ENCODE measurements around the gene OIT3. TPM values are rescaled to one million over a fixed set of nuclear protein-coding genes. Genes with fewer than 3 reads are reported as not detected.
A peak's percentile ranks its signal among the peaks of the same experiment; 100 is the strongest.

The OIT3 gene
- total RNA-seq, 3 donors from 2014 or later, result 0.12 to 0.25 (median 0.17) TPM

- DNase-seq (peak in 2 of 3 donors; percentile 56 to 67), ATAC-seq (peak; percentile 92)
- no peaks in the 10 kb centered on the region for H3K9me3 ChIP-seq
- no peaks in the 10 kb centered on the region for H3K36me3 ChIP-seq (ENCODE audit: low read depth)
- TF ChIP-seq, protein P1, sequence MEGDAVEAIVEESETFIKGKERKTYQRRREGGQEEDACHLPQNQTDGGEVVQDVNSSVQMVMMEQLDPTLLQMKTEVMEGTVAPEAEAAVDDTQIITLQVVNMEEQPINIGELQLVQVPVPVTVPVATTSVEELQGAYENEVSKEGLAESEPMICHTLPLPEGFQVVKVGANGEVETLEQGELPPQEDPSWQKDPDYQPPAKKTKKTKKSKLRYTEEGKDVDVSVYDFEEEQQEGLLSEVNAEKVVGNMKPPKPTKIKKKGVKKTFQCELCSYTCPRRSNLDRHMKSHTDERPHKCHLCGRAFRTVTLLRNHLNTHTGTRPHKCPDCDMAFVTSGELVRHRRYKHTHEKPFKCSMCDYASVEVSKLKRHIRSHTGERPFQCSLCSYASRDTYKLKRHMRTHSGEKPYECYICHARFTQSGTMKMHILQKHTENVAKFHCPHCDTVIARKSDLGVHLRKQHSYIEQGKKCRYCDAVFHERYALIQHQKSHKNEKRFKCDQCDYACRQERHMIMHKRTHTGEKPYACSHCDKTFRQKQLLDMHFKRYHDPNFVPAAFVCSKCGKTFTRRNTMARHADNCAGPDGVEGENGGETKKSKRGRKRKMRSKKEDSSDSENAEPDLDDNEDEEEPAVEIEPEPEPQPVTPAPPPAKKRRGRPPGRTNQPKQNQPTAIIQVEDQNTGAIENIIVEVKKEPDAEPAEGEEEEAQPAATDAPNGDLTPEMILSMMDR (IDR thresholded peaks at IDR 0.05), result no peak
- peaks cover 4% of the 10 kb centered on the region for H3K4me1 ChIP-seq (ENCODE audit: low read depth)
- intact Hi-C loops (cut with DNase I, micrococcal nuclease), result no loop called here
- no peak within 1 kb of the TSS for H3K4me3 ChIP-seq
Measured at GRCh38 chr10:72954596-72955554, 61.3 kb downstream of the OIT3 start, which contains the start of gene PLA2G12B. Gene PLA2G12B (minus strand): TSS chr10:72954806. CDS start chr10:72954685, 121 bp downstream.

DNA sequence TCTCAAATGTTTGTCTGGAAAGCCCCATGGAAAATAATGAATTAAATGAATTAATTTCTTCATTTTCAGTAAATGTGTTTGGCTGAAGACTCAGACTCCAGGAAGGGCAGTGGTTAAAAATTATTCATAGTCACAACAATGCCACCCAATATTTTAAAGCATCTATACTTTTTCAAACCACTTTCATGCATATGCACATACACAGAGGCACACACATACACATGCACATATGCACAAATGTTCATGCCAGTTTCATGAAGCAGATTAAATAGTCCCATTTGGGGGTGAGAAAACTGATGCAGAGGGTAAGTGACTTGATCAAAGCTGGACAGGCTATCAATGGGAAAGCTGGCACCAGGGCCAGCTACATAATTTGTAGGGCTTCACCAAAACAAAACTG, 62.5 kb downstream of the OIT3 start:
- H3K36me3 ChIP-seq (ENCODE audit: low read depth), result no peaks in the 10 kb centered on the region
- H3K4me1 ChIP-seq (ENCODE audit: low read depth), result peaks cover 4% of the 10 kb centered on the region
- TF ChIP-seq, protein P1 (IDR thresholded peaks at IDR 0.05), result no peak
- H3K4me3 ChIP-seq, result no peak overlapping the region
- H3K9me3 ChIP-seq, result no peaks in the 10 kb centered on the region
- ATAC-seq (no peak), DNase-seq (no peak)
- intact Hi-C loops (cut with DNase I, micrococcal nuclease), result no loop called here

DNA sequence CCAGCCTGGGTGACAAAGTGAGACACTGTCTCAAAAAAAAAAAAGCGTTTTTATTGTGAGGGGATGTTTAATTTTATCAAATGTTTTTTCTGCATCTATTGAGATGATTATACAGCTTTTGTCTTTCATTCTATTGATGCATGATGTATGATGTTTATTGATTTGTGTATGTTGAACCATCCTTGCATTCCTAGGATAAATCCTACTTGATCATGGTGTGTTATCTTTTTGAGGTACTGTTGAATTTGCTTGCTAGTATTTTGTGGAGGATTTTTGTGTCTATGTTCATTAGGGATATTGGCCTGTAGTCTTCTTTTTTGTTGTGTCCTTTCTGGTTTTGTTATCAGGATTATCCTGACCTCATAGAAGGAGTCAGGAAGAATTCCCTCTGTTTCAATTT, 83.3 kb downstream of the OIT3 start:
- intact Hi-C loops (cut with DNase I, micrococcal nuclease), result no loop called here
- H3K36me3 ChIP-seq (ENCODE audit: low read depth), result no peaks in the 10 kb centered on the region
- H3K9me3 ChIP-seq, result peaks cover 49% of the 10 kb centered on the region
- TF ChIP-seq, protein P1 (IDR thresholded peaks at IDR 0.05), result no peak
- no peak for ATAC-seq
- no peak for DNase-seq
- no peak overlapping the region for H3K4me3 ChIP-seq
- H3K4me1 ChIP-seq (ENCODE audit: low read depth), result no peaks in the 10 kb centered on the region

- TF ChIP-seq, protein P1 (IDR thresholded peaks at IDR 0.05), result no peak
- H3K4me1 ChIP-seq (ENCODE audit: low read depth), result no peaks in the 10 kb centered on the region
- peaks cover 49% of the 10 kb centered on the region for H3K9me3 ChIP-seq
- intact Hi-C loops (cut with DNase I, micrococcal nuclease), result no loop called here
- no peak for DNase-seq
- H3K4me3 ChIP-seq, result no peak overlapping the region
- ATAC-seq, result no peak
- H3K36me3 ChIP-seq (ENCODE audit: low read depth), result no peaks in the 10 kb centered on the region
Measured at GRCh38 chr10:72979709-72980108, 86.2 kb downstream of the OIT3 start.

DNA sequence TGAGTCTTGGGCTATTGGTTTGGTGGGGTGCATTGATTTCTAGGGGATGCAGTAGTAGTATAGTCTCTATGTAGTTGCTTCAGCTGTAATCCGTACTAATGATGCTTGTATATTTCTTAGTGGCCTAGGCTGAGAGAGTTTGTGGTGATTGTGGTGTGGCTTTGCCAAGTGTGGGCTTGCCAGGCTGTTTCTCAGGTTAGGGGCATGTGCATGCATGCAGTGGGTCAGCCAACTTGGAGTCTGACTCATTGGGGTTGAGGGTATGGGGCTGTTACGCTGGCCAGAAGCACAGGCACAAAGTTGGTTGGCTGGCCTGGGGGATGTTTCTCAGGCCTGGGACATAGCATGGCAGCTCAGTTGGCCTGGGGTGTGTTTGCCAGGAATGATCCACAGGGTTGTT, 86.8 kb downstream of the OIT3 start:
- no peak for DNase-seq
- intact Hi-C loops (cut with DNase I, micrococcal nuclease), result no loop called here
- Histone ChIP-seq H3K36me3 (ENCODE audit: low read depth) (no peaks in the 10 kb centered on the region), H3K4me1 (ENCODE audit: low read depth) (no peaks in the 10 kb centered on the region), H3K4me3 (no peak overlapping the region), H3K9me3 (peaks cover 47% of the 10 kb centered on the region)
- TF ChIP-seq, protein P1 (IDR thresholded peaks at IDR 0.05), result no peak
- ATAC-seq, result no peak

All from mucosa of descending colon (tissue), 3 donors.